H1 (cell line): ENCODE data around the gene FARP2. TPM values are rescaled to one million over a fixed set of nuclear protein-coding genes. Genes with fewer than 3 reads are reported as not detected.
"Not testable (repeated sequence)": the region's sequence is repeated elsewhere in the genome, so short reads cannot be mapped to it uniquely, and the experiment has no call there.

ENCODE experiments used
- CTCF ChIA-PET: fragments of 300-600 bp; sonication (Branson Sonifier 250); formaldehyde crosslinking; loops from one replicate; lab custom pipeline; 2021; ENCODE audit not compliant: partially characterized antibody; lab: Charles Lee
- POLR2A ChIA-PET: fragments of 300-600 bp; sonication (Branson Sonifier 250); formaldehyde crosslinking; loops from one replicate; lab custom pipeline; 2021; ENCODE audit warnings: inconsistent platforms; ENCODE audit not compliant: partially characterized antibody; lab: Charles Lee
- DNase-seq, 2 experiments: peaks; one replicate each; pipeline versions ENCODE4 v3.0.0 to v3.0.0-alpha.2; 2010 to 2022; ENCODE audit warnings: low spot score in 2 of 2, low read depth in 1 of 2, mixed read lengths in 1 of 2
- FAIRE-seq: peaks from 2 replicates; lab custom pipeline; 2011; peaks lifted over from hg19 to GRCh38; lab: Jason Lieb, UNC
- H2AFZ ChIP-seq: 2 replicates; pipeline ENCODE4 v1.8.1; 2012; ENCODE audit warnings: low read length, inconsistent platforms
- H2AK5ac ChIP-seq: 2 replicates; pipeline ENCODE4 v1.6.1; 2013; ENCODE audit warnings: low read depth, low read length
- H2BK120ac ChIP-seq: replicated peaks from 2 replicates; pipeline ENCODE3; 2013; ENCODE audit warnings: low read depth, low read length, inconsistent platforms
- H2BK12ac ChIP-seq: 2 replicates; pipeline ENCODE4 v1.6.1; 2013; ENCODE audit warnings: low read depth, low read length
- H2BK15ac ChIP-seq: 2 replicates; pipeline ENCODE4 v1.6.1; 2013; ENCODE audit warnings: low read length
- H2BK20ac ChIP-seq: 2 replicates; pipeline ENCODE4 v1.6.1; 2013; ENCODE audit warnings: low read length
- H2BK5ac ChIP-seq: 2 replicates; pipeline ENCODE4 v1.6.1; 2013; ENCODE audit warnings: low read depth, low read length
- H3K14ac ChIP-seq: 2 replicates; pipeline ENCODE4 v1.6.1; 2013; ENCODE audit warnings: inconsistent platforms; ENCODE audit not compliant: insufficient read length
- H3K18ac ChIP-seq: 2 replicates; pipeline ENCODE4 v1.6.1; 2013; ENCODE audit warnings: low read length; ENCODE audit errors: extremely low read depth
- H3K23ac ChIP-seq: 2 replicates; pipeline ENCODE4 v1.6.1; 2013; ENCODE audit warnings: inconsistent platforms; ENCODE audit not compliant: insufficient read length
- H3K23me2 ChIP-seq: 2 replicates; pipeline ENCODE4 v1.6.1; 2013; ENCODE audit warnings: low read depth, low read length
- H3K27ac ChIP-seq: 2 replicates; pipeline ENCODE4 v1.6.1; 2011; ENCODE audit warnings: low read depth, low read length, inconsistent platforms
- H3K27me3 ChIP-seq, 4 experiments: replicated peaks in 1 of 4; 1 replicate in 1 of 4; 2 replicates in 3 of 4; pipeline versions ENCODE4 v1.6.1 to v1.8.1; 2011 to 2013; ENCODE audit warnings: low read length in 3 of 4, mild to moderate bottlenecking in 3 of 4, inconsistent platforms in 2 of 4, mixed read lengths in 2 of 4, moderate library complexity in 1 of 4; ENCODE audit not compliant: control insufficient read depth in 3 of 4, insufficient read depth in 3 of 4; ENCODE audit errors: extremely low read depth in 1 of 4
- H3K36me3 ChIP-seq, 4 experiments: 2 replicates each; pipeline versions ENCODE4 v1.6.1 to v1.8.1; 2011 to 2013; ENCODE audit warnings: mild to moderate bottlenecking in 4 of 4, low read length in 3 of 4, moderate library complexity in 2 of 4, control low read depth in 1 of 4, inconsistent platforms in 1 of 4; ENCODE audit not compliant: insufficient read depth in 4 of 4, control insufficient read depth in 2 of 4
- H3K4ac ChIP-seq: replicated peaks from 2 replicates; pipeline ENCODE3; 2013; ENCODE audit warnings: low read length, low read depth, mixed read lengths, inconsistent platforms; ENCODE audit not compliant: insufficient read length
- H3K4me1 ChIP-seq, 4 experiments: replicated peaks in 1 of 4; 1 replicate in 1 of 4; 2 replicates in 3 of 4; pipeline versions ENCODE4 v1.6.1 to v1.8.1; 2011 to 2013; ENCODE audit warnings: low read length in 3 of 4, inconsistent platforms in 2 of 4, mixed read lengths in 1 of 4; ENCODE audit not compliant: insufficient read depth in 4 of 4, control insufficient read depth in 3 of 4
- H3K4me2 ChIP-seq, 2 experiments: 2 replicates each; pipeline versions ENCODE4 v1.6.1 to v1.8.1; 2011 to 2013; ENCODE audit warnings: low read depth in 2 of 2, low read length in 2 of 2, control low read depth in 1 of 2, inconsistent platforms in 1 of 2, mild to moderate bottlenecking in 1 of 2; ENCODE audit not compliant: insufficient read depth in 1 of 2
- H3K4me3 ChIP-seq, 4 experiments: fragments of 200-600, 300-600 bp in 1 of 4; sonication (generic), shearing (Covaris generic), sonication (Bioruptor Twin) in 1 of 4; 2 replicates each; pipeline versions ENCODE4 v1.5.1 to v1.8.1; 2011 to 2016; ENCODE audit warnings: low read length in 4 of 4, low read depth in 3 of 4, control low read depth in 2 of 4, inconsistent platforms in 2 of 4, mild to moderate bottlenecking in 2 of 4, mixed read lengths in 1 of 4, moderate library complexity in 1 of 4; ENCODE audit not compliant: insufficient read depth in 2 of 4; ENCODE audit errors: extremely low read depth in 1 of 4
- H3K56ac ChIP-seq: replicated peaks from 2 replicates; pipeline ENCODE3; 2013; ENCODE audit warnings: low read depth, mild to moderate bottlenecking, mixed read lengths, low read length, inconsistent platforms; ENCODE audit not compliant: insufficient read length
- H3K79me1 ChIP-seq: 2 replicates; pipeline ENCODE4 v1.6.1; 2013; ENCODE audit warnings: low read depth, low read length, control low read depth
- H3K79me2 ChIP-seq, 2 experiments: 2 replicates each; pipeline versions ENCODE4 v1.6.1 to v1.8.1; 2012 to 2013; ENCODE audit warnings: low read length in 2 of 2, mild to moderate bottlenecking in 2 of 2, inconsistent platforms in 1 of 2; ENCODE audit not compliant: insufficient read depth in 2 of 2, control insufficient read depth in 1 of 2
- H3K9ac ChIP-seq, 4 experiments: replicated peaks in 1 of 4; 1 replicate in 1 of 4; 2 replicates in 3 of 4; pipeline versions ENCODE4 v1.6.1 to v1.8.1; 2011 to 2013; ENCODE audit warnings: low read depth in 3 of 4, low read length in 3 of 4, control low read depth in 2 of 4, mild to moderate bottlenecking in 2 of 4, moderate library complexity in 2 of 4, inconsistent platforms in 1 of 4; ENCODE audit errors: extremely low read depth in 1 of 4
- H3K9me3 ChIP-seq, 2 experiments: 2 replicates each; pipeline versions ENCODE4 v1.6.1 to v1.8.1; 2012 to 2013; ENCODE audit warnings: mild to moderate bottlenecking in 2 of 2, moderate library complexity in 2 of 2, control low read depth in 1 of 2, inconsistent platforms in 1 of 2, low read depth in 1 of 2, low read length in 1 of 2, mixed read lengths in 1 of 2; ENCODE audit not compliant: insufficient read depth in 2 of 2
- H4K20me1 ChIP-seq, 2 experiments: replicated peaks in 1 of 2; 2 replicates each; pipeline versions ENCODE3 to v1.8.1; 2011 to 2013; ENCODE audit warnings: inconsistent platforms in 2 of 2, low read length in 2 of 2, mild to moderate bottlenecking in 1 of 2; ENCODE audit not compliant: insufficient read depth in 2 of 2, control insufficient read depth in 1 of 2
- H4K5ac ChIP-seq: 2 replicates; pipeline ENCODE4 v1.6.1; 2013; ENCODE audit warnings: low read length, low read depth, mixed read lengths, inconsistent platforms; ENCODE audit not compliant: insufficient read length
- H4K8ac ChIP-seq: 2 replicates; pipeline ENCODE4 v1.8.0; 2013; ENCODE audit warnings: mild to moderate bottlenecking, moderate library complexity, low read length, inconsistent platforms; ENCODE audit not compliant: insufficient read depth; ENCODE audit errors: extremely low read depth
- H4K91ac ChIP-seq: replicated peaks from 2 replicates; pipeline ENCODE3; 2013; ENCODE audit warnings: low read length, mixed read lengths, inconsistent platforms; ENCODE audit not compliant: insufficient read length
- WGBS, 2 experiments: shearing (Covaris generic) in 1 of 2; methylation state at CpG; one replicate each; pipeline versions ENCODE4 v1.1.6 to v1.1.7; 2013 to 2015; ENCODE audit warnings: low lambda C conversion rate in 2 of 2, mixed read lengths in 2 of 2, inconsistent platforms in 1 of 2, low coverage in 1 of 2, missing lambda C conversion rate in 1 of 2; ENCODE audit not compliant: insufficient replicate concordance in 2 of 2, insufficient coverage in 1 of 2, insufficient read length in 1 of 2; ENCODE audit errors: extremely low coverage in 1 of 2, missing lambda C conversion rate in 1 of 2; 5-methylcytosine and 5-hydroxymethylcytosine counted together
- polyA plus RNA-seq, 7 experiments: library from polyadenylated mRNA; depleted of rRNA in 3 of 7; stranded (reverse) in 5 of 7; unstranded in 2 of 7; fragments of >200 nt in 5 of 7; fragments of 200-250 nt in 2 of 7; gene quantifications; 1 replicate in 5 of 7; 2 replicates in 1 of 7; 4 replicates in 1 of 7; pipeline versions ENCODE4 v1.2.1 to v1.2.3, GENCODE V29; 2011 to 2013; ENCODE audit warnings: missing spikeins in 2 of 7, mixed read lengths in 2 of 7
- total RNA-seq: library from RNA; stranded (reverse); fragmentation: NEBNext Ultra II Directional; extraction: Animal tissue kit (Norgen Biotek cat#: 25700); gene quantifications from 2 replicates; pipeline ENCODE4 v1.2.1, GENCODE V29; 2021

The FARP2 gene
- total and polyA plus RNA-seq, 2 of the 8 experiments (the other 6 are each of a cell fraction or from before 2014, with no cell fraction given) = 12.4 to 33.4 TPM

GRCh38 chr2:241318830-241319229, 37.3 kb upstream of the FARP2 start:
- H2BK12ac ChIP-seq, H3K56ac ChIP-seq, H2BK5ac ChIP-seq, H4K91ac ChIP-seq, DNase-seq, H2BK20ac ChIP-seq, H4K8ac ChIP-seq, H3K14ac ChIP-seq, FAIRE-seq, H2BK120ac ChIP-seq, H3K9ac ChIP-seq, H3K9me3 ChIP-seq, H2AK5ac ChIP-seq, H3K36me3 ChIP-seq, H2AFZ ChIP-seq, H3K18ac ChIP-seq, H3K27ac ChIP-seq, H3K23me2 ChIP-seq, H3K79me1 ChIP-seq, H3K4ac ChIP-seq, H3K4me1 ChIP-seq, H3K27me3 ChIP-seq, H2BK15ac ChIP-seq, H4K5ac ChIP-seq, H3K23ac ChIP-seq: not testable (repeated sequence)
- peaks cover 17 to 22% of the 10 kb centered on the region in 2 experiments for H4K20me1 ChIP-seq
- H3K4me2 ChIP-seq = peak overlapping the region in 1 of 2 experiments; percentile 90; a peak in 1 of 4 replicates
- POLR2A ChIA-PET = interaction anchor here (1.6 to 2.9 kb wide), 3 partner anchors 10 to 47 kb away, joined by 3 to 15 read pairs (median 4); no protein-coding TSS in a partner anchor
- CTCF ChIA-PET = interaction anchor here (0.6 to 1.3 kb wide), 3 partner anchors 18 to 717 kb away, joined by 3 read pairs; no protein-coding TSS in a partner anchor
- peaks cover 58 to 90% of the 10 kb centered on the region in 2 experiments for H3K79me2 ChIP-seq
- 91% methylated on average over 6 of the region's 6 CpGs; no CpG with 5 or more reads in 1 of the 2 experiments for WGBS, 2 experiments
- H3K4me3 ChIP-seq = peak overlapping the region in 1 of 4 experiments; percentile 95; a peak in 1 of 8 replicates
